GM18498 (cell line): Measurements from ENCODE around the gene KDM3A.

Experiments
- ATAC-seq: cut with Tn5 transposase; IDR thresholded peaks from one replicate; pipeline ENCODE4 v1.9.1; 2021; ENCODE audit warnings: mild to moderate bottlenecking, moderate library complexity; ENCODE audit not compliant: unreplicated experiment

Gene KDM3A

DNA sequence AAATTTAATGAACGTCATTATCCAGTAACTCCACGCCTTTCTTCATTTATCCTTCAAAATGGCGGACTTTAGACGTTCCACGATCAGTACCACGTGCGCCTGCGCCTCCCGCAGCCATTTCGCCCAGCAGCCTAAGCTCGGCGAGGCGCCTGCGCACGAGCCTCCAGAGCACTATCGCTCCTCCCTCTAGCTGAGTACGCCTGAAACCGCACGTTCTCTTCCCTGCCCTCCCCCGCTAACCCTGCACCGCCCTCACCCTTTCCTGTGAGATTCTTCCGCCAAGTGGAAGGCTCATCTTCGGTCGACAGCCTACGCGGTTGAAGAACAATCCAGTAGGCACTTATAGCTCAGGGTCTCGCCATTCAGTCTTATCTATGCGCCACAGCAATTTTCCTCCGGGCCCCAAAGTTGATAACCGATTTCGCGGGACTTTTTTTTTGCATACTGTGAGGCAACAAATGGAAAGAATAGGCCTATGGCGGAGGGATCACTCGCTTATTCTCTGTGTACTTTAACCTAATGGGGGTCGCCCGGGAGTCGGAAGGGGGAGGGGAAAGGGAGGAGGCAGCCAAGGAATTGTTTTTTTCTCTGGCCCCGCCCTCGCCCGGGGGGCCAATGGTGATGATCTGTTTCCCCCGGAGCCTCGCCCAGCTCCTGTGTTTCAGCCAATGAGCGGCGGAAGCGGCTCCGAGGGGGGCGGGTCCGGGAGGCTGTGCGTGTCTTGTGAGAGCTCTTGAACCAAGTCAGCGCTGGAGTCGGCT, at the start of gene KDM3A:
TSS of gene KDM3A (plus strand) at position 741 of the 761 bp plus-strand sequence. CDS start 677 bp downstream, outside the sequence.
- peak; percentile 84 for ATAC-seq

DNA sequence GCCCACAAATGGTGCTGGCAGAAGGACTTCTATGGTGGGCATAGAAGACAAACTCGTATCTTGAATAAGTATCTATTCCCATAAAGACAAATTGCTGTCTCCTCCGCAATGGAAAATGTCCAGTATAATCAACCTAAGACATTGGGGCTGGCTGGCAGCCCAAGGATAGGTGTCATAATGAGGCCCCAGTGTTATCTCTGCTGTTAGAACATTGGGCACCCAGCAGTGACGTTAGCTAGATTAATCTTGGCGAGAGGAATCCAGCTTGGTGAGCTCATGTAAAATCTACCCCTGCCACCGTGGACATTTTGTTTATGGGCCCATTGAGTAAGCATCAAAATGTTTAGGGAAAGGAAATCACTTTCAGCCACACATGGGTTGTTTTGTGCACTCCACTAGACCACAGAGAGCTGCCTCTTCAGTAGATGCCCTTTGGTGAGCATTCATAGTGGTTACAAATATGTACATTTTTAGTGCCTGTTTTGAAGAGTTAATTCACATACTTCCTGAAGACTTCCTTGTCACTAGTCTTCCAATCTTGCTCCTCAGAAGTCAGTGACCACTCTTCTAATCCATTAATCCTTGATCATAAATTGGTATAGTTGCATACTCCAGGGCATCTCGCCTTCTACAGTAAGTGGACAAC, 48.2 kb upstream of the KDM3A start:
- no peak for ATAC-seq

- ATAC-seq = no peak
Measured at GRCh38 chr2:86393521-86394491, 47.4 kb upstream of the KDM3A start.

- ATAC-seq = no peak
Measured at GRCh38 chr2:86396291-86396785, 44.8 kb upstream of the KDM3A start.

DNA sequence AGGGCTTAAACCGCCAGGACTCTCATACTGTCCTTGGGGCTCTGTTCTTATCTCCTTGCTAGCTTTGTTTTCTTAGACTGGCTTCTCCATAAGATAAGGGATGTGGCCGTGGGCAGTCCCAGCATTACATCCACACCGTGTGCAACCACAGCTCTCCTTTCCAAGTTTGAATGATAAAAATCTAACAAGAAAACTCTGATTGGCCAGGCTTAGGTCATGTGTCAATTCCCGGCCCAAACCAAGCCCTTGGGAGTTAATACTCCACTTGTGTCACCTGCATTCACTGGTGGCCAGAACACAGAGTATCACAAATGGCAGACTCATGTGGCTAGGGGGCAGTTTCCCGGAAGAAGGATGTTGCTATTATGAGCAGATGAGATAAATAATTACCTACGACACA, 43.2 kb upstream of the KDM3A start:
- peak; percentile 40 for ATAC-seq

DNA sequence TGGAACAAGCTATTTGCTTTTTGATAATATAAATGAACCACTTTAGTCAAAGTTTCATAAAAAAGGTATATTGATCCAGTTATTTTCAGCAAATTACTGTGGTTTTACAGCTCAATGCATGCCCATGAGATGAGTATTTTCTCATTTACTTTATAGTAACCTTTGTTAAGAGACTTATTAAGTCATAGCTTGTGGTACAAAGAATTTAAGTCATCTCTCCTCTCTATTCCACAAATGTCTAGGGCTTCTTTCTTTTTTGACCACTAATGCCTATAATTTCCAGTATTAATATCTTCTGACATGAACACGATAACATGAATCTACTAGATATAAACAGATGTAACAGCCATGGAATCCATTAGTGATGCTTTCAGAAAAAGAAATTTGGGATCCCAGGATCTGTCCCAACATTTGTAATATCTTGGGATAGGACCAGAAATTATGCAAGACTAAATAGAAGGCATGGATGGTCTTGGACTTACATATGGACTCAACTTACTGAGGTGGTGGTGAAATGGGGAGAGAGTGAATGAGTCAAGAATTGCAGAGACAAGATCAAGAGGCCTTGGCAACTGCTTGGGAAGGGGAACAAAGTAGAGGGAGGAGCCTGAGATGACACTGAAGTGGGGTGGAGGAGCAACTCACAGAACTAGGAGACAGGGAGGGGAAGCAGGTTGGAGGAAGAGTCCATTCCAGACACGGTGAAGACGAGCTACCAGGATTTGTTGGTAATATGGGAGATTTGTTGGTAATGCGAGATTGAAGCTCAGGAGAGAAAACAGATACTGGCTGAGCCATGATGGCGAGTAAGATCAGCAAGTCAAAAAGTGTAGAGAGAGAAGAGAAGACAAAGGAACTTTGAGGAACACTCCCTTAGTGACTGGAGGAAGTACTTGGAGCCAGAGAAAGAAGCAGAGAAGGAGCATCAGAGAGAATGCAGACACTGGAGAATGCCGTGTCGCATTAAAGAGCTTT, 42.4 kb upstream of the KDM3A start:
- no peak for ATAC-seq

GRCh38 chr2:86400321-86400720, 40.9 kb upstream of the KDM3A start:
- ATAC-seq = no peak

- no peak for ATAC-seq
Measured at GRCh38 chr2:86410581-86410980, 30.6 kb upstream of the KDM3A start.

DNA sequence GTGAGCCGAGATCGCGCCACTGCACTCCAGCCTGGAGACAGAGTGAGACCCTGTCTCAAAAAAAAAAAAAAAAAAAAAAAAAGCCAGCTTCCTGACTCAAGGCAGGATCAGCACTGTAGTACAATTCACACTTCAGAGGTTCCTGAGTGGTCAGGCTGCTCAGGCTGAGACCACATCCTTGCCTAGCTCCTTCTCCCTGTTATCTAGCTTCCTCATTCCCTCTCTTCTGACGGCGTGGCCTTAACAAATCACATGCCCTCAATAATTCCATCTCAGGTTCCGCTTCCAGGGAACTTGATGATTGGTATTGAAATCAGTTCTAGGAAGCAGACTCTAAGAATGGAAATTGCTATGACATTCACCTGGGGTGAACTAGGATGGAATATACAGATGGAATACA, 29.8 kb upstream of the KDM3A start:
- no peak for ATAC-seq

- no peak for ATAC-seq
Measured at GRCh38 chr2:86412007-86412406, 29.2 kb upstream of the KDM3A start.

DNA sequence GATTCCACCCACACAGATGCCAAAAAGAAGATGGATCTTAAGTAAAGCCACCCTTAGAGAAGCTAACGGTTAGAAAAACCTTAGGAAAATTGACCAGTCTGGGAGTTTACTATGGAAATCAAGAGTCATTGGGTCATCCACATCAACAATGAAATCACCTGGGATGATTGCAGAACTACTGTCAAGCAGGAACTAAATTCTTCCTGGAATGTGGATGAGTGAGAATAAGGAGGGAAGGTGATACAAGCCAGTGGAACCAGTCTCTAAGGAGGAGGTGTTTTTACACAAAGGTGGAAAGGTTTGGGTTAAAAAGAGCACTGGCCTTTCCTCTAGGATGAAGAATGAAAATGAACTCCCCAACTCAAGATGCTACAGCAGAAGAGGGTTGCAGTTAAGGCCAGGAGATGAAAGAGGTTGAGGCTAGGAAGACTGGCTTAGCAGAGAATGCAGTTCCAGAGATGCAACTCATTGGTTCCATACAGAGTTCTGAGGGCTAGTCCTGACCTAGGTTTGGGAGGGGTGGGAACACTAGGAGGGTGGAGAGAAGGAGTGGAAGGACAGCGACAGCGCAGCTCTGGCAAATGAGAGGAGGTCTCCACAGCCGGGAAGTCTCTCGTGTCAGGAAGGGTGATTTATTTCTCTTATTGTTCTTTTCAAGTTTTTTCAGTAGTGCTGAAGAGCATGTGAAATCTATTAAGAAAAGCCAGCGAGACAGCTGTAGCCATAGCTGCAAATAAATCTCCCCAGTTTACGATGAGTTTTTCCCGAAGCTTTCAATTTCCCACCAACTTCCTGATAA, 27.7 kb upstream of the KDM3A start:
- no peak for ATAC-seq

- ATAC-seq = no peak
Measured at GRCh38 chr2:86414996-86415395, 26.2 kb upstream of the KDM3A start.

- no peak for ATAC-seq
Measured at GRCh38 chr2:86416146-86416545, 25.0 kb upstream of the KDM3A start.

GRCh38 chr2:86417961-86418360, 23.2 kb upstream of the KDM3A start:
- no peak for ATAC-seq

GRCh38 chr2:86420913-86421312, 20.3 kb upstream of the KDM3A start:
- no peak for ATAC-seq

GRCh38 chr2:86426271-86426670, 14.9 kb upstream of the KDM3A start:
- ATAC-seq = no peak

GRCh38 chr2:86429335-86429734, 11.8 kb upstream of the KDM3A start:
- ATAC-seq = no peak

DNA sequence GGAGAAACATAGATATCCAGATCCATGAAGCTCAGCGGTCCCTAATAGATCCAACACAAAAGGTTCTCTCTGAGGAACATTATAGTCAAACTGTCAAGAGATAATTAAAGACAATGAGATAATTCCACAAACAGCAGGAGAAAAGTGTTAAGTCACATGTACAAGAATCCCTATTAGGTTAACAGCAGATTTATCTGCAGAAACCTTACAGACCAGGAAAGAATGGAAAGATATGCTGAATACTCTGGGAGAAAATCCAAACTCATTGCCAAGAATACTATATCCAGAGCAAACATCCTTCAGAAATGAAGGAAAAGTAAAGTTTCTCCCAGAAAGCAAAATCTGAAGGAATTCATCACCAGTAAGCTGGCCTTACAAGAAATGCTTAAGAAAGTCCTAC, 10.8 kb upstream of the KDM3A start:
- ATAC-seq = no peak

DNA sequence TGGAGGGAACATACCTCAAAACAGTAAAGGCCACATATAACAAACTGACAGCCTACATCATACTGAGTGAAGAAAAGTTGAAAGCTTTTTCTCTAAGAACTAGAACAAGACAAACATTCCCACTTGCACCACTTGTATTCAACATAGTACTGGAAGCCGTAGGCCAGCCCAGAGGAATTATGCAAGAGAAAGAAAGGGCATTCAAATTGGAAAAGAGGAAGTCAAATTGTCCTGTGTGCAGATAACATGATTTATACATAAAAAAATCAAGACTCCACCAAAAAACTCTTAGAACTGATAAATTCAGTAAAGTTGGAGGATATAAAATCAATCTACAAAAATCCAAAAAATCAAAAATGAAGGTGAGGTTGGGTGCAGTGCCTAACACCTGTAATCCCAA, 8.0 kb upstream of the KDM3A start:
- no peak for ATAC-seq
